ENCODE data around the gene CALM3. TPM values are rescaled to one million over a fixed set of nuclear protein-coding genes. Genes with fewer than 3 reads are reported as not detected.

CALM3 gene
- total RNA-seq, 1 donor from 2014 or later = 335 TPM

DNA sequence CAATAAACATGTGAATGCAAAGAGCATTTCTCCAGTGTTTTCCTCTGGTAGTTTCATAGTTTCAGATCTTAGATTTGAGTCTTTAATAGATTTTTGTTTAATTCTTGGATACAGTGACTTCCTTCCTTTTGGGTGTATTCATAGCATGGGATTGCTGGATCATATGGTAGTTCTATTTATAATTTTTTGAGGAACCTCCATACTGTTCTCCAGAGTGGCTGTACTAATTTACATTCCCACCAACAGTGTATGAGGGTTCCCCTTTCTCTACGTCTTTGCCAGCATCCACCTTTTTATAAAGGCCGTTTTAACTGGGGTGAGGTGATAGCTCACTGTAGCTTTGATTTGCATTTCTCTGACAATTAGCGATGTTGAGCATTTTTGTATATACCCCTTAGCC, 9.3 kb upstream of the CALM3 start:
- peaks cover 4% of the 10 kb centered on the region for H3K27me3 Mint-ChIP-seq
- no peaks in the 10 kb centered on the region for H3K36me3 Mint-ChIP-seq
- DNase-seq (ENCODE audit: extremely low spot score, unreplicated experiment) = no peak
- H3K9me3 Mint-ChIP-seq = no peaks in the 10 kb centered on the region
- TF ChIP-seq, protein P1, sequence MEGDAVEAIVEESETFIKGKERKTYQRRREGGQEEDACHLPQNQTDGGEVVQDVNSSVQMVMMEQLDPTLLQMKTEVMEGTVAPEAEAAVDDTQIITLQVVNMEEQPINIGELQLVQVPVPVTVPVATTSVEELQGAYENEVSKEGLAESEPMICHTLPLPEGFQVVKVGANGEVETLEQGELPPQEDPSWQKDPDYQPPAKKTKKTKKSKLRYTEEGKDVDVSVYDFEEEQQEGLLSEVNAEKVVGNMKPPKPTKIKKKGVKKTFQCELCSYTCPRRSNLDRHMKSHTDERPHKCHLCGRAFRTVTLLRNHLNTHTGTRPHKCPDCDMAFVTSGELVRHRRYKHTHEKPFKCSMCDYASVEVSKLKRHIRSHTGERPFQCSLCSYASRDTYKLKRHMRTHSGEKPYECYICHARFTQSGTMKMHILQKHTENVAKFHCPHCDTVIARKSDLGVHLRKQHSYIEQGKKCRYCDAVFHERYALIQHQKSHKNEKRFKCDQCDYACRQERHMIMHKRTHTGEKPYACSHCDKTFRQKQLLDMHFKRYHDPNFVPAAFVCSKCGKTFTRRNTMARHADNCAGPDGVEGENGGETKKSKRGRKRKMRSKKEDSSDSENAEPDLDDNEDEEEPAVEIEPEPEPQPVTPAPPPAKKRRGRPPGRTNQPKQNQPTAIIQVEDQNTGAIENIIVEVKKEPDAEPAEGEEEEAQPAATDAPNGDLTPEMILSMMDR (conservative IDR thresholded peaks at IDR 0.05) = no peak
- no peak overlapping the region for H3K4me3 Mint-ChIP-seq
- H3K27ac Mint-ChIP-seq = no peak overlapping the region
- no peaks in the 10 kb centered on the region for H3K4me1 Mint-ChIP-seq (ENCODE audit: unreplicated experiment)

DNA sequence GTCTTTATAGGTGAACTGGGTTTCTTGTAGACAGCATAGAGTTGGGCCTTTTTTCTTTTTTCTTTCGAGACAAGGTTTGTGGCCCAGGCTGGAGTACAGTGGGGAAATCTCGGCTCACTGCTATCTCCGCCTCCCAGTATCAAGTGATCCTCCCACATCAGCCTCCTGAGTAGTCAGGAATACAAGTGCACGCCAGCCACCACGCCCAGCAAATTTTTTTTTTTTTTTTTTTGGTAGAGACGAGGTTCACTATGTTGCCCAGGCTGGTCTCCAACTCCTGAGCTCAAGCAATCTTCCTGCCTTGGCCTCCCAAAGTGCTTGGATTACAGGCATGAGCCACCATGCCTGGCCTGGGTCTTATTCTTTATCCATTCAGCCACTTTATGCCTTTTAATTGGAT, 5.1 kb upstream of the CALM3 start:
- Mint-ChIP-seq H3K9me3 (peaks cover 7% of the 10 kb centered on the region), H3K4me1 (ENCODE audit: unreplicated experiment) (no peaks in the 10 kb centered on the region), H3K27ac (no peak overlapping the region), H3K4me3 (no peak overlapping the region), H3K27me3 (peaks cover 2% of the 10 kb centered on the region), H3K36me3 (no peaks in the 10 kb centered on the region)
- TF ChIP-seq, protein P1 (conservative IDR thresholded peaks at IDR 0.05) = no peak
- peak; percentile 4 for DNase-seq (ENCODE audit: extremely low spot score, unreplicated experiment)

DNA sequence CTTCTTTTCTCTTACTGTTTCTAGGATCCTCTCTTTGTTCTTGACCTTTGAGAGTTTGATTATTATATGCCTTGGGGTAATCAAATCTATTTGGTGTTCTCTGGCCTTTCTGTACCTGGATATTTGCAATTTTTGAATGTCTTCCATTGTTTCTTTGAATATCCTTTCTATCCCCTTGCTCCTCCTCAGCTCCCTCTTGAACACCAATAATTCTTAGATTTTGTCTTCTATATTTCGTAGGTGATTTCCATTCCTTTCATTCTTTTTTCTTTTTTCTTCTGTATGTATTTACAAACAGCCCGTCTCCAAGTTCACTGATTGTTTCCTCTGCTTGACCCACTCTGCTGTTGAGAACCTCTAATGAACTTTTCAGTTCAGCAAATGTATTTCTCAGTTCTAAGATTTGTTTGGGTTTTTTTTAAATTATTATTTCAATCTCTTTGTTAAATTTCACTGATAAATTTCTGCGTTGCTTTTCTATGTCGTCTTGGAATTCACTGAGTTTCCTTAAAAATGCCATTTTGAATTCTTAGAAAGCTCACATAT, 2.7 kb upstream of the CALM3 start:
- no peak overlapping the region for H3K27ac Mint-ChIP-seq
- peaks cover 7% of the 10 kb centered on the region for H3K9me3 Mint-ChIP-seq
- peaks cover 2% of the 10 kb centered on the region for H3K27me3 Mint-ChIP-seq
- no peak overlapping the region for H3K4me3 Mint-ChIP-seq
- no peaks in the 10 kb centered on the region for H3K36me3 Mint-ChIP-seq
- H3K4me1 Mint-ChIP-seq (ENCODE audit: unreplicated experiment) = peaks cover 14% of the 10 kb centered on the region
- no peak for DNase-seq (ENCODE audit: extremely low spot score, unreplicated experiment)
- TF ChIP-seq, protein P1 (conservative IDR thresholded peaks at IDR 0.05) = no peak

DNA sequence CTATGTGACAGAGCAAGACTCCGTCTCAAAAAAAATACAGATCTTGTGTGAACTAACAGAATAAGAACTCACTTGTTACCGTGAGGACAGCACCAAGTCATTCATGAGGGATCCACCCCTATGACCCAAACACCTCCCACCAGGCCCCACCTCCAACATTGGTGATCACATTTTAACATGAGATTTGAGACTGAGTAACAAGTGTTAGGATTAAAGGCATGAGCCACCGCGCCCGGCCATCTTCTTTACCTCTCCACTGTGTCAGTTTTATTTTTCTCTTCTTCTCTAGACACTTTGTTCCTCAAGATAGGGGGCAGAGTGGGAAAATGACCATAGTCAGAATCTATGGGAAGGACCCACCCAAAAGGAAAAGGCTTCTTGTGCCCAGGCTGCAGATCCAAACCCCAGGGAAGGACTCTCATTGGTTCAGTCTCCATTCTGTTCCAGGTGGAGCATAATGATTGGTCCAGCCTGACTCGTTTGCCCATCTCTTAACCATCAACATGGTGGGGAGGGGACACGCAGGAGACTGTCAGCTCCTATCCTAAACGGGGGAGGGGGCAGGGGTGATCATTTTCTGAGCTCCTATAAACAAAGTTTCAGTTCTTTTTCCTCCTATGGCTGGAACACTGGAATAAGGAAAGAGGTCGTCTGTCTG, 1.3 kb upstream of the CALM3 start:
- TF ChIP-seq, protein P1 (conservative IDR thresholded peaks at IDR 0.05) = no peak
- peak; percentile 37 for DNase-seq (ENCODE audit: extremely low spot score, unreplicated experiment)
- H3K36me3 Mint-ChIP-seq = no peaks in the 10 kb centered on the region
- peaks cover 17% of the 10 kb centered on the region for H3K4me1 Mint-ChIP-seq (ENCODE audit: unreplicated experiment)
- peak overlapping the region; percentile 100 for H3K4me3 Mint-ChIP-seq
- peaks cover 2% of the 10 kb centered on the region for H3K27me3 Mint-ChIP-seq
- peak overlapping the region; percentile 100 for H3K27ac Mint-ChIP-seq
- H3K9me3 Mint-ChIP-seq = peaks cover 7% of the 10 kb centered on the region

DNA sequence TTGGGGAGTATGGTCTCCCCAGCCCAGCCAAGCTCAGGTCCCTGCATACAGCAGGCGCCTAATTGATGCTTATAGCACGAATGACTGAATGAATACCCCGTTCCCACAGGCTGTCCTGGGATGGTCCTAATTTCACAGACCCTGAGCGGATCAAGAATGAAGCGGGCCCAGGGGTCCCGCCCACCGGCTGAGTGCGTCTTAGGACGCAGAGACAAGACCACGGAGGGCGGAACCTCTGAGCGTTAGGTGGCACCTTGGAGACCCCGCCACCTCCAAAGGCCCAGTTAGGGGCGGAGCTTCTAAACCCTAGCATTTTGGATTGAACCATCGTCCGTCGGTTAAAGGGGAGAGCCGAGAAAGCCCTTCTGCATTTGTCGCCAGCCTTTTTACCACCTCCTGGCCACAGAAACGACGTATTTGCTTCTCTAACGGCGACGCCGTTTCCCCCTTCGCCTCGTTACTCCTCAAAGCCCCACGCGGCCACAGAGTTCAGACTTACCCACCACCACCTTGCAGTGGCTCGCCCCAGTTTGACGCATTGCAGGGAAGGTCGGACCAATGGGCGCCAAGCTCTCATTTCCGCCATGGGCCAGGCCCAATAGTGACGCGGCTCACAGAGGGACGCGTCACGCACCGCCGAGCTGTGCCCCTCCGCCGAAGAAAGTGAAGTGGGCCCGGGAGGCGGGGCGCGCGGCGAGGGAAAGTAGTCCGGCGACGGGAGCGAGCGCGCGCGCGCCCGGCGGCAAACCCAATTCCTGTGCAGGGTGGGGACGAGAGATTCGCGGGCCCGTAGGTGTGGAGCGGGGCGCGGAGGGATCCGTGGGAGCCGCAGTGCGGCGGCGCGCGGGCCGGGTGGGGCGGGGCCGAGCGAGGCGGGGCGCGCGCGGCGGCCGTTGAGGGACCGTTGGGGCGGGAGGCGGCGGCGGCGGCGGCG, 479 bp upstream of the CALM3 start:
- peaks cover 2% of the 10 kb centered on the region for H3K27me3 Mint-ChIP-seq
- H3K9me3 Mint-ChIP-seq = peaks cover 7% of the 10 kb centered on the region
- H3K36me3 Mint-ChIP-seq = no peaks in the 10 kb centered on the region
- TF ChIP-seq, protein P1 (conservative IDR thresholded peaks at IDR 0.05) = no peak
- H3K4me1 Mint-ChIP-seq (ENCODE audit: unreplicated experiment) = peaks cover 17% of the 10 kb centered on the region
- H3K27ac Mint-ChIP-seq = peak overlapping the region; percentile 100
- peak; percentile 99 for DNase-seq (ENCODE audit: extremely low spot score, unreplicated experiment)
- peak overlapping the region; percentile 100 for H3K4me3 Mint-ChIP-seq

Measured in type B pancreatic cell (in vitro differentiated cells).